Measurements from ENCODE around the gene CCDC24.
A peak's percentile ranks its signal among the peaks of the same experiment; 100 is the strongest.

Gene CCDC24

GRCh38 chr1:43970502-43970901, 20.9 kb upstream of the CCDC24 start:
- H3K4me3 ChIP-seq (ENCODE audit: control insufficient read depth, low read depth, low read length) = peak overlapping the region; percentile 71
- TF ChIP-seq CTCF (IDR thresholded peaks at IDR 0.05; ENCODE audit: control insufficient read depth, insufficient read depth, low read depth, low read length, missing control alignments) = no peak
- DNase-seq (ENCODE audit: low read depth) = no peak

GRCh38 chr1:43970911-43971310, 20.5 kb upstream of the CCDC24 start:
- DNase-seq (ENCODE audit: low read depth) = no peak
- no peak for TF ChIP-seq CTCF (IDR thresholded peaks at IDR 0.05; ENCODE audit: control insufficient read depth, insufficient read depth, low read depth, low read length, missing control alignments)

GRCh38 chr1:43971336-43971980, 19.9 kb upstream of the CCDC24 start:
- DNase-seq (ENCODE audit: low read depth) = no peak
- no peak overlapping the region for H3K4me3 ChIP-seq (ENCODE audit: control insufficient read depth, low read depth, low read length)
- no peak for TF ChIP-seq CTCF (IDR thresholded peaks at IDR 0.05; ENCODE audit: control insufficient read depth, insufficient read depth, low read depth, low read length, missing control alignments)

More at GRCh38 chr1:43970911-43971310, 20.5 kb upstream of the CCDC24 start:
- H3K4me3 ChIP-seq (ENCODE audit: control insufficient read depth, low read depth, low read length) = peak overlapping the region; percentile 71

GRCh38 chr1:43973981-43974442, 17.4 kb upstream of the CCDC24 start:
- no peak for DNase-seq (ENCODE audit: low read depth)
- TF ChIP-seq CTCF (IDR thresholded peaks at IDR 0.05; ENCODE audit: control insufficient read depth, insufficient read depth, low read depth, low read length, missing control alignments) = no peak
- H3K4me3 ChIP-seq (ENCODE audit: control insufficient read depth, low read depth, low read length) = peak overlapping the region; percentile 93

- DNase-seq (ENCODE audit: low read depth) = peak; percentile 54
- peak; percentile 22 for TF ChIP-seq CTCF (IDR thresholded peaks at IDR 0.05; ENCODE audit: control insufficient read depth, insufficient read depth, low read depth, low read length, missing control alignments)
- H3K4me3 ChIP-seq (ENCODE audit: control insufficient read depth, low read depth, low read length) = peak within 1 kb of the TSS; percentile 93
These were observed 16.8 kb upstream of the CCDC24 start, which contains the start of gene ATP6V0B for GRCh38 chr1:43974443-43975248. Gene ATP6V0B (plus strand): TSS chr1:43974960. CDS start chr1:43975041, 81 bp downstream.

GRCh38 chr1:43975249-43975961, 16.0 kb upstream of the CCDC24 start:
- TF ChIP-seq CTCF (IDR thresholded peaks at IDR 0.05; ENCODE audit: control insufficient read depth, insufficient read depth, low read depth, low read length, missing control alignments) = no peak
- DNase-seq (ENCODE audit: low read depth) = no peak

More at GRCh38 chr1:43975249-43975961, 16.0 kb upstream of the CCDC24 start:
- peak overlapping the region; percentile 93 for H3K4me3 ChIP-seq (ENCODE audit: control insufficient read depth, low read depth, low read length)
